Dedifferentiated amniotic fluid mesenchymal stem cell (primary cell): ENCODE results near the gene NUDCD3.

Experiments
- DNase-seq: peaks from one replicate; pipeline ENCODE4 v3.0.0-alpha.2; 2016; ENCODE audit errors: extremely low spot score

NUDCD3 gene

GRCh38 chr7:44477938-44478337, 12.5 kb downstream of the NUDCD3 start:
- DNase-seq: no peak

DNA sequence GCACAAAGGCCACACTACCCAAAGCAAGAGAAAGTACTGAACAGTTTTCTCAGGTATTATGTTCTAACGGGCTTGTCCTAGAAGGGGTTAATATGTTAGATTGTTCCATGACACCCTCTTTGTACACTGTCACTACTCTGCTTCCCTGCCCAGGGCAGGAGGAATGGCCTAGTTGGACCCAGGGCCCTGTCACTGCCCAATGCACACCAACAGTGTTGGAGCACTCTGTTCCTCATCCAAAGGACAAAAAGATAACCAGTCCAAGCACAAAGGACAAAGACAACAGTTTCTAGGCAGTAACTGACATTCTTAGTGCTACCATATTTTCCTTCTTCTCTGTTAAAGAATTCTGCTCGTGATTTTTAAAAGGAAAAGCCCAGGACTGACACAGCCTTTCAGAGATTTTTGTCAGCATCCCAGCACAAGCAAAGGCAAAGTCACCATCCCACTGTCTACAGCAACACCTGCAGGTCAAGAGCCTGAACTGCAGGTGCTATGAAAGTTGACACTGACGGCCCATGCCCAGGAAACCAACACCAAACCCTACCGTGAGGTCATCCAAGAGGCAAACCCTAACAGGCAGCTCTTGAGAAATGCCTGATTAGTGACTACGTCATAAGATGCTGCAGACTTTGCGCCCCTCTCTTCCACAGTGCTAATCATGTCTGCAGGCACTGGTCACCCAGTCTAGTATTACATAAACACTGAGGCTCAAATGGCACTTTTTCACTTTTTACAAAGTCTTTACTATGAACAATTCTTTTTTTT, 13.2 kb downstream of the NUDCD3 start:
- DNase-seq: peak; percentile 70

DNA sequence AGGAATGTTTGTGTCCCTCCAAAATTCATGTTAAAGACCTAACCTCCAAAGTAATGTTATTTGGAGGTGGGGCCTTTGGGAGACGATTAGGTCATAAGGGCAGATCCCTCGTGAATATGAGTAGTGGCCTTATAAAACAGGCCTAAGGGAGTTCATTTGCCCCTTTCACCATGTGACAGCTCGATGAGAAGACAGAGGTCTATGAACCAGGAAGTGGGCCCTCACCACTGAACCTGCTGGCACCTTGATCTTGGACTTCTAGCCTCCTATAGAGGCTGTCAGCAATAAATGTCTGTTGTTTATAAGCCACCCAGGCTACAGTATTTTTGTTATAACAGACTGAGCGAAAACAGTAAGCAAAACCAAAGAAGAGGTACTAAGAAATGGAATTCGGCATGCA, 14.1 kb downstream of the NUDCD3 start:
- no peak for DNase-seq

- no peak for DNase-seq
These were observed 17.2 kb downstream of the NUDCD3 start for GRCh38 chr7:44473295-44473694.

DNA sequence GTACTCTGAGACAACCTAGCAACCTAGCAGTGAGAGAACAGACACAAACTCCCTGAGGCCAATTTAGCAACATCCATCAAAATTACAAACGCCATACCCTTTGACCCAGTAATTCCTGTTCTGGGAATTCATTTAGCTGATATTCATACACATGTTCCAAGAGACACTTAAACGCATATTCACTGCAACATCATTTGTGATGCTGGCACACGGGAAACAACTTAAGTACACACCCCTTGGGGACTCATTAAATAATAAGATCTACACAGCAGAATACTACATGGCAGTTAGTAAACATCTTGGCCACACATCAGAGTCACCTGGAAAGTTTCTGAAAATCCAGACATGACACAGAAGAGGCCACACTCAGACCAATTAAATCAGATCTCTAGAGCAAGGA, 17.6 kb downstream of the NUDCD3 start:
- no peak for DNase-seq

- no peak for DNase-seq
These were observed 18.6 kb downstream of the NUDCD3 start for GRCh38 chr7:44471850-44472249.

GRCh38 chr7:44471436-44471835, 19.0 kb downstream of the NUDCD3 start:
- no peak for DNase-seq

- DNase-seq: no peak
These were observed 19.7 kb downstream of the NUDCD3 start for GRCh38 chr7:44470628-44471245.

GRCh38 chr7:44470135-44470479, 20.4 kb downstream of the NUDCD3 start:
- no peak for DNase-seq

GRCh38 chr7:44469461-44470134, 20.9 kb downstream of the NUDCD3 start:
- no peak for DNase-seq

- DNase-seq: no peak
These were observed 23.3 kb downstream of the NUDCD3 start for GRCh38 chr7:44467217-44467548.

DNA sequence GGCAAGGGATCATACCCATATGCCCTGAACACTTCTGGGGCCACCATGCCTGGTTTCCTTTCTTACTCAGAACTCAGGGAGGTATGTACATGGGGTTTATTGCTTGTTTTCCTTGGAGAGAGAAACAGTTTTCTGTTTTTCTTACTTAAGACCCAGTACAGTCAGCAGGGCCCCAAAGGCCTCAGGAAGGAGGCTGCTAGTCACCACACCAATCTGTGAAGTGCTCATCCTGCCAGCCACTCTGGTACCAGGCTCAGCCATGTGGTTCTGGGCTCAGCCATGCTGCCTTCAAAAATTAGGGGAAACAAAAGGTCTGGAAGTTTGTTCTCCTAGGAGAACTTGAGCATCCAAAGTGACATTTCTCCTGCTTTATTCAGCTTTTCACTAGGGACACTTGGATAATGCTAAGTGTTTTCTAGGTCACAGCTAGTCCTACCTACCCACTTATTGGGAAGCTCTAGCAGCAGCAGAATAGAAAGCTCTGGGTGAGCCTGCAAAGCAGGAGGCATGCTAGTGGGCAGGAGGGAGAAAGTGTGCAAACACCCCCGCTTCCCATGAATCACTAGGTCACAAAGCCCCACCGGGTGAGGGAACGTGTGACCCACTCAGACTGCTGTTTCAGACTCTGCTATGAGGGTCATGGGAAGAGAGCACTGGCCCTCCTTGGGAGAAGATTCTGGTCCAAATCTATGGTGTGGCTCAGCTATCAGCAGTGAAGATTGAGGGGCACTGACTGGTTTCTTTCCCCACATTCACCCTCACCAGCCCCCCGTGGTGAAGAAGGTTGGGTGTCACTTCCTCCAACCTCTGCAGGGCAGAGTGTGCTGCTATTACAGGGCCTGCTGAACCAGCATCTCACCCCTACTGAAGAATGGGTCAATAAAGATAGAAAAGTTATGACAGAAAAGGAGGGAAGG, 23.9 kb downstream of the NUDCD3 start:
- DNase-seq: no peak

DNA sequence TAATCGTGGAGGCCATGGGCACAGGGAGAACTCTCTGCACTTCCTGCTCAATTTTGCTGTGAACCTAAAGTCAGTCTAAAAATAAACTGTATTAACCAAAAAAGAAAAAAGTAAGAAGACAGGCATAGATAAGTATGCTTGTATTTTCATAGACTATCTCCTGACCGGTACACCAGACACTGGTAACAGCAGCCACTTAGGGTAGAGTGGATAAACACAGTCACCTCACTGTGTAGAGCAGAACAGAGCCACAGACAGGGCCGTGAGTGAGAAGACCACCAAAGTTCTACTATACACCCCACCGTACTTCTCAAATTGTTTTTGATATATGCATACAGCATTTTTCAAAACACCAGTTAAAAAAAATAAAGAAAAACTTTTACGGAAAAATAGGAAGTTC, 25.0 kb downstream of the NUDCD3 start:
- no peak for DNase-seq

GRCh38 chr7:44463169-44463808, 27.2 kb downstream of the NUDCD3 start:
- no peak for DNase-seq

DNA sequence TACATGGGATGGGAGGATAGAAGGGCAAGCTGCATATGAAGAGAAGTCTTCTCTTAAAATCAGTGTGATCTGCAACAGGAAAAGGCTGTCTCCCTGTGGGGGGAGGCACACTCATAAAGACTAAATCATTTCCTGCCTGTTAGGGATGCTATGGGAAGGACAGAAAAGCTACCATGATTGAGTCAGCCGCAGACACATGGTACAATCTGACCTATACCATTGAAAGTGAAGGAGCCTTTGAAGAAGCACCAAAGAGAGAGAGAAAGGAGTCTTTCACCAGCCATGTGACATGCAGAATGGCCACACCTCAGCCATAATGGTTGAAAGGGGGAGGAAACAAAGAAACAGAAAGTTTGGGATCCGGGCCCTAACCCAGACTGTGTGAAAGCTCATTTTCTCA, 29.1 kb downstream of the NUDCD3 start:
- DNase-seq: no peak

DNA sequence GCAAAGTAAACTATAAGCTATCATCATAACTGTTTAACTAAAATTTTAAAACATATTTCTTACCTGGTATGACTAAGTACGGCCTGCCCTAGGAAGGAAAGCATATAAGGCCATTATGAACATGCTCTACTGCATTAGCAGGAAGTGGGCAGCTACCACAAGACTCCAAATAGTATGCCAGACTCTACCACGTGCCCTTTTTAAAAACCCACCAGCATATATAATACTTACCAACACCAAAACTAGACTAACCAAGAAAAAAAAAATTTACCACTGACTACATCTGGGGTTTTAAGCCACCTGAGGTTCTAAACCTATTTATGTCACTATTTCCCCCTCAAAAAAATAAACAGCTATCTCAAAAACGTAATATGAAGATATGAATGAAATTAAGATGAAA, 30.1 kb downstream of the NUDCD3 start:
- DNase-seq: no peak

GRCh38 chr7:44455155-44455554, 35.3 kb downstream of the NUDCD3 start:
- DNase-seq: no peak

GRCh38 chr7:44454348-44454747, 36.1 kb downstream of the NUDCD3 start:
- DNase-seq: no peak

DNA sequence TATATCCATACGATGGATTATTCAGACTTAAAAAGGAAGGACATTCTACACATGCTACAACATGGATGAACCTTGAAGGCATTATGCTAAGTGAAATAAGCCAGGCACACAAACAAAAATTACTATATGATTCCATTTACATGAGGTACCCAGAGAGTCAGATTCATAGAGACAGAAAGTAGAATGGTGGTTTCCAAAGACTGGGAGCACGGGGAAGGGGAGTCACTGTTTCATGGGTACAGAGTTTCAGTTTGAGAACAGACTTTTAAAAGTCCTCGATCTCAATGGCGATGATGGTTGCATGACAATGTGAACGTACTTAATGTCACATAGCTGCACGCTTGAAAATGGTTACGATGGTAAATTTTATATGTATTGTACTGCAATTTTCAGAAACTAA, 39.3 kb downstream of the NUDCD3 start:
- no peak for DNase-seq

DNA sequence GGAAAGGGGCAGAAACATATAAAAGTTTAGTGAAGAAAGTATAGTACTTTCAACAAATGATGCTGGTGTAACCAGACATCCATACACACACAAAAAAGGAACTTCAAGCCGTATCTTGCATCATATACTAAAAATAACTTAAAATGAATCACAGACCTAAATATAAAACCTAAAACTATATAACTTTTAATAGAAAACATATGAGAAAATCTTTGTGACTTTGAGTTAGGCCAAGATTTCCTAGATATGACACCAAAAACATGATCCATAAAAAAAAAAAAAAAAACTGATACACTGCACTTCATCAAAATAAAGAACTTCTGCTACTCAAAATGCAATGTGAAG, 40.9 kb downstream of the NUDCD3 start:
- DNase-seq: peak; percentile 40

DNA sequence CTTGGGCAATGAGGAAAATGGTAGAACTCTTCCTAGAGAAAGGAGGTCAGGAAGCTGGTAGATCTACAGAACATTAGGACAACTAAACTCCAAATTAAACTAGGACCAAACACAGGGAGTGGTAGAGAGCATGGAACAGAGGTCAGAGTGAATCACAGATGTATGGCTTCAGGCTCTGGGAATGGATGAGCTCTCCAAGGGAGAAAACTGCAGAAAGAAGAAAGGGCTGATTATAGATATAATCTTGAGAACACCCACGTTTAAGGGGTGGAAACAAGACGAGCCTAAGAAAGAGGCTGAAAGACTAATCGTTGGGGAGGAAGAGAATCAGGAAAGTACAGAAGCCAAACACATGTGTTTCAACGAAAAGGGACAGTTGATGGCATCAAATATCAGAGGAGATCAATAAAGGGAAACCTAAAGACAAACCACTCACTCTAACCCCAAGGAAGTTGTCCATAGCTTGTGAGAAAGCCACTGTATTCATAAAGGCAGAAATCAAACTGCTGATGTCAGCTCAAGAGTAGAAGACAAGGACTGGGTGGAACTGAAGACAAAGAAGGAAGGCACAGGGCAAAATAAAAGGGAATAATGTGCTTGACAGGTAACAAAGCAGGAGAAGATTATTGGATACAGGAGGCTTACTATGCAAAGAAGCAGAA, 41.4 kb downstream of the NUDCD3 start:
- no peak for DNase-seq
